Adrenal gland (tissue), 5 donors: ENCODE data around the gene FZR1.

Source experiments
- POLR2A ChIP-seq, 2 donors: fragments of 450-650 bp; IDR thresholded peaks; one replicate each; pipeline ENCODE4 v1.6.1; 2017; ENCODE audit warnings: antibody characterized with exemption in 2 of 2, mild to moderate bottlenecking in 2 of 2, moderate library complexity in 1 of 2
- TF ChIP-seq, protein P1 (sequence below), 6 experiments: fragments of 450-650 bp in 4 of 6; fragments of 200-600 bp in 2 of 6; sonication (generic) in 1 of 6; IDR thresholded peaks; 1 replicate in 5 of 6; 2 replicates in 1 of 6; pipeline versions ENCODE4 v1.5.1 to v1.8.0; 2016 to 2021; ENCODE audit warnings: antibody characterized with exemption in 6 of 6, mild to moderate bottlenecking in 2 of 6, moderate library complexity in 1 of 6
- donor health status: DM: no; HTN: no; CAD: no.

DNA sequence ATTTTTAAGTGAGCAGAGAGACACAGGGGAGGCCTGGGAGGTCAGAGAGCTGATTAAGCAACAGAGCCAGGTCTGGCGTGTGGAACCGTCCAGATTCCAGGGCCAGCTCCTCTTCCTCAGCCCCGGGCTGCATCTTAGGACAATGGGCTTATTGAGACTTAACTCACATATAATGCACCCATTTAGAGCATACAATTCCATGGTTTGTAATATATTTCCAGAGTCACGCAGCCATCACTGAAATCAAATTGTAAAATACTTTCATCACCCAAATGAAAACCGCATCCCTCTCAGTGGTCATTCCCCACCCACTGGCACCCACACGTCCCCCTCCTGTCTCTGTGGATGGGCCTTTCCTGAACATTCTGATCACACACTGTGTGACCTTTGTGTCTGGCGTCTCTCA lies 64.5 kb downstream of the FZR1 start:
- TF ChIP-seq, protein P1, sequence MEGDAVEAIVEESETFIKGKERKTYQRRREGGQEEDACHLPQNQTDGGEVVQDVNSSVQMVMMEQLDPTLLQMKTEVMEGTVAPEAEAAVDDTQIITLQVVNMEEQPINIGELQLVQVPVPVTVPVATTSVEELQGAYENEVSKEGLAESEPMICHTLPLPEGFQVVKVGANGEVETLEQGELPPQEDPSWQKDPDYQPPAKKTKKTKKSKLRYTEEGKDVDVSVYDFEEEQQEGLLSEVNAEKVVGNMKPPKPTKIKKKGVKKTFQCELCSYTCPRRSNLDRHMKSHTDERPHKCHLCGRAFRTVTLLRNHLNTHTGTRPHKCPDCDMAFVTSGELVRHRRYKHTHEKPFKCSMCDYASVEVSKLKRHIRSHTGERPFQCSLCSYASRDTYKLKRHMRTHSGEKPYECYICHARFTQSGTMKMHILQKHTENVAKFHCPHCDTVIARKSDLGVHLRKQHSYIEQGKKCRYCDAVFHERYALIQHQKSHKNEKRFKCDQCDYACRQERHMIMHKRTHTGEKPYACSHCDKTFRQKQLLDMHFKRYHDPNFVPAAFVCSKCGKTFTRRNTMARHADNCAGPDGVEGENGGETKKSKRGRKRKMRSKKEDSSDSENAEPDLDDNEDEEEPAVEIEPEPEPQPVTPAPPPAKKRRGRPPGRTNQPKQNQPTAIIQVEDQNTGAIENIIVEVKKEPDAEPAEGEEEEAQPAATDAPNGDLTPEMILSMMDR (IDR thresholded peaks at IDR 0.05): no peak
- no peak for TF ChIP-seq POLR2A (IDR thresholded peaks at IDR 0.05)
